Peyer's patch (tissue), 4 donors: ENCODE data around the gene CRTC1.

Experiments
- CTCF ChIP-seq, 6 experiments: fragments of 450-650 bp in 4 of 6; fragments of 200-600 bp in 2 of 6; sonication (generic) in 1 of 6; IDR thresholded peaks; one replicate each; pipeline ENCODE4 v1.5.1; 2017 to 2019; ENCODE audit warnings: antibody characterized with exemption in 6 of 6, mild to moderate bottlenecking in 3 of 6, moderate library complexity in 1 of 6
- POLR2A ChIP-seq, 2 donors: fragments of 450-650 bp; IDR thresholded peaks; one replicate each; pipeline ENCODE4 v1.5.1; 2017; ENCODE audit warnings: antibody characterized with exemption in 2 of 2, mild to moderate bottlenecking in 2 of 2, moderate library complexity in 2 of 2

GRCh38 chr19:18726846-18727245, 43.4 kb downstream of the CRTC1 start:
- no peak for TF ChIP-seq CTCF (IDR thresholded peaks at IDR 0.05)
- no peak for TF ChIP-seq POLR2A (IDR thresholded peaks at IDR 0.05)
